ENCODE data around the gene ZACN. TPM values are rescaled to one million over a fixed set of nuclear protein-coding genes. Genes with fewer than 3 reads are reported as not detected.

The ZACN gene
- total and polyA plus RNA-seq, 2 experiments from 2014 or later: 0.85 TPM; not detected in 1

GRCh38 chr17:76102944-76103273 is 23.9 kb downstream of the ZACN start:
- Histone ChIP-seq H3K36me3 (ENCODE audit: low read depth) (peaks cover 30% of the 10 kb centered on the region), H3K4me2 (ENCODE audit: unreplicated experiment) (peak overlapping the region; percentile 99), H3K9me2 (ENCODE audit: insufficient read depth) (no peaks in the 10 kb centered on the region), H4K20me1 (ENCODE audit: insufficient read depth) (no peaks in the 10 kb centered on the region), H3K27me3 (replicated peaks; ENCODE audit: insufficient read depth) (no peaks in the 10 kb centered on the region), H3K27ac (peak overlapping the region; percentile 43), H3K4me3 (peak overlapping the region; percentile 82), H3K9ac (peak overlapping the region; percentile 85), H3K9me3 (ENCODE audit: low read depth) (no peaks in the 10 kb centered on the region), H3K4me1 (ENCODE audit: insufficient read depth) (peaks cover 4% of the 10 kb centered on the region; the same call in 1 of the 2 replicates), H3K79me2 (ENCODE audit: insufficient read depth) (peaks cover 31% of the 10 kb centered on the region), H3F3A (ENCODE audit: insufficient read depth) (no peaks in the 10 kb centered on the region), H2AFZ (peak overlapping the region; percentile 92)
- in situ Hi-C loops (cut with MboI): no loop called here
- WGBS, 2 experiments (ENCODE audit: low coverage in 1 of 2, low lambda C conversion rate in 2 of 2, missing lambda C conversion rate in 2 of 2): 0 to 3% methylated on average over 4 of the region's 4 CpGs
- peak; percentile 32 for DNase-seq
- TF ChIP-seq EZH2 (IDR thresholded peaks at IDR 0.05; ENCODE audit: insufficient read depth, poor library complexity, severe bottlenecking): no peak
- no peak for TF ChIP-seq EZH2phosphoT487 (IDR thresholded peaks at IDR 0.05; ENCODE audit: insufficient read depth, low read depth)

- in situ Hi-C loops (cut with MboI): no loop called here
- peak within 1 kb of the TSS; percentile 43 for H3K27ac ChIP-seq
- H2AFZ ChIP-seq: peak within 1 kb of the TSS; percentile 92
These were observed 24.5 kb downstream of the ZACN start, which contains the start of gene EXOC7 for GRCh38 chr17:76103274-76104139. Gene EXOC7 (minus strand): TSS chr17:76103787. CDS start chr17:76103692, 95 bp downstream.

GRCh38 chr17:76104140-76104895 is 25.3 kb downstream of the ZACN start:
- H3K27ac ChIP-seq: peak overlapping the region; percentile 43
- peaks cover 4% of the 10 kb centered on the region; the same call in 1 of the 2 replicates for H3K4me1 ChIP-seq (ENCODE audit: insufficient read depth)
- peaks cover 22% of the 10 kb centered on the region for H3K36me3 ChIP-seq (ENCODE audit: low read depth)
- 80 to 81% methylated on average over 26 to 29 of the region's 29 CpGs for WGBS, 2 experiments (ENCODE audit: low coverage in 1 of 2, low lambda C conversion rate in 2 of 2, missing lambda C conversion rate in 2 of 2)
- H3F3A ChIP-seq (ENCODE audit: insufficient read depth): no peaks in the 10 kb centered on the region
- no peak for DNase-seq
- TF ChIP-seq EZH2phosphoT487 (IDR thresholded peaks at IDR 0.05; ENCODE audit: insufficient read depth, low read depth): no peak
- H3K9ac ChIP-seq: peak overlapping the region; percentile 85
- H3K9me2 ChIP-seq (ENCODE audit: insufficient read depth): no peaks in the 10 kb centered on the region
- H3K4me3 ChIP-seq: peak overlapping the region; percentile 82
- peaks cover 26% of the 10 kb centered on the region for H3K79me2 ChIP-seq (ENCODE audit: insufficient read depth)
- peak overlapping the region; percentile 92 for H2AFZ ChIP-seq
- H3K27me3 ChIP-seq (replicated peaks; ENCODE audit: insufficient read depth): no peaks in the 10 kb centered on the region
- H4K20me1 ChIP-seq (ENCODE audit: insufficient read depth): no peaks in the 10 kb centered on the region
- H3K4me2 ChIP-seq (ENCODE audit: unreplicated experiment): peak overlapping the region; percentile 99
- no peaks in the 10 kb centered on the region for H3K9me3 ChIP-seq (ENCODE audit: low read depth)
- in situ Hi-C loops (cut with MboI): no loop called here

More at GRCh38 chr17:76103274-76104139, 24.5 kb downstream of the ZACN start, which contains the start of gene EXOC7:
- Histone ChIP-seq H3K79me2 (ENCODE audit: insufficient read depth) (peaks cover 31% of the 10 kb centered on the region), H3K4me2 (ENCODE audit: unreplicated experiment) (peak within 1 kb of the TSS; percentile 99), H3K36me3 (ENCODE audit: low read depth) (peaks cover 30% of the 10 kb centered on the region), H4K20me1 (ENCODE audit: insufficient read depth) (no peaks in the 10 kb centered on the region), H3K9ac (peak within 1 kb of the TSS; percentile 85), H3F3A (ENCODE audit: insufficient read depth) (no peaks in the 10 kb centered on the region), H3K9me3 (ENCODE audit: low read depth) (no peaks in the 10 kb centered on the region), H3K27me3 (replicated peaks; ENCODE audit: insufficient read depth) (no peaks in the 10 kb centered on the region), H3K4me3 (peak within 1 kb of the TSS; percentile 82), H3K4me1 (ENCODE audit: insufficient read depth) (peaks cover 4% of the 10 kb centered on the region; the same call in 1 of the 2 replicates), H3K9me2 (ENCODE audit: insufficient read depth) (no peaks in the 10 kb centered on the region)
- TF ChIP-seq EZH2 (IDR thresholded peaks at IDR 0.05; ENCODE audit: insufficient read depth, poor library complexity, severe bottlenecking): no peak
- no peak for TF ChIP-seq EZH2phosphoT487 (IDR thresholded peaks at IDR 0.05; ENCODE audit: insufficient read depth, low read depth)
- WGBS, 2 experiments (ENCODE audit: low coverage in 1 of 2, low lambda C conversion rate in 2 of 2, missing lambda C conversion rate in 2 of 2): 3 to 5% methylated on average over 37 to 55 of the region's 55 CpGs
- peak; percentile 97 for DNase-seq

GRCh38 chr17:76104896-76105231 is 25.9 kb downstream of the ZACN start:
- Histone ChIP-seq H3K9ac (no peak overlapping the region), H3K79me2 (ENCODE audit: insufficient read depth) (peaks cover 26% of the 10 kb centered on the region), H3K36me3 (ENCODE audit: low read depth) (peaks cover 17% of the 10 kb centered on the region), H2AFZ (no peak overlapping the region), H3K27ac (no peak overlapping the region), H3K4me3 (no peak overlapping the region), H4K20me1 (ENCODE audit: insufficient read depth) (no peaks in the 10 kb centered on the region), H3K4me1 (ENCODE audit: insufficient read depth) (peaks cover 4% of the 10 kb centered on the region; the same call in 1 of the 2 replicates), H3K4me2 (ENCODE audit: unreplicated experiment) (no peak overlapping the region), H3K27me3 (replicated peaks; ENCODE audit: insufficient read depth) (no peaks in the 10 kb centered on the region), H3F3A (ENCODE audit: insufficient read depth) (no peaks in the 10 kb centered on the region), H3K9me3 (ENCODE audit: low read depth) (no peaks in the 10 kb centered on the region), H3K9me2 (ENCODE audit: insufficient read depth) (no peaks in the 10 kb centered on the region)
- TF ChIP-seq EZH2phosphoT487 (IDR thresholded peaks at IDR 0.05; ENCODE audit: insufficient read depth, low read depth): no peak
- no peak for TF ChIP-seq EZH2 (IDR thresholded peaks at IDR 0.05; ENCODE audit: insufficient read depth, poor library complexity, severe bottlenecking)
- no peak for DNase-seq
- 95 to 98% methylated on average over 4 to 5 of the region's 5 CpGs for WGBS, 2 experiments (ENCODE audit: low coverage in 1 of 2, low lambda C conversion rate in 2 of 2, missing lambda C conversion rate in 2 of 2)
- in situ Hi-C loops (cut with MboI): no loop called here

Data from GM23248 (cell line).